ENCODE measurements around the gene FGFRL1.

DNA sequence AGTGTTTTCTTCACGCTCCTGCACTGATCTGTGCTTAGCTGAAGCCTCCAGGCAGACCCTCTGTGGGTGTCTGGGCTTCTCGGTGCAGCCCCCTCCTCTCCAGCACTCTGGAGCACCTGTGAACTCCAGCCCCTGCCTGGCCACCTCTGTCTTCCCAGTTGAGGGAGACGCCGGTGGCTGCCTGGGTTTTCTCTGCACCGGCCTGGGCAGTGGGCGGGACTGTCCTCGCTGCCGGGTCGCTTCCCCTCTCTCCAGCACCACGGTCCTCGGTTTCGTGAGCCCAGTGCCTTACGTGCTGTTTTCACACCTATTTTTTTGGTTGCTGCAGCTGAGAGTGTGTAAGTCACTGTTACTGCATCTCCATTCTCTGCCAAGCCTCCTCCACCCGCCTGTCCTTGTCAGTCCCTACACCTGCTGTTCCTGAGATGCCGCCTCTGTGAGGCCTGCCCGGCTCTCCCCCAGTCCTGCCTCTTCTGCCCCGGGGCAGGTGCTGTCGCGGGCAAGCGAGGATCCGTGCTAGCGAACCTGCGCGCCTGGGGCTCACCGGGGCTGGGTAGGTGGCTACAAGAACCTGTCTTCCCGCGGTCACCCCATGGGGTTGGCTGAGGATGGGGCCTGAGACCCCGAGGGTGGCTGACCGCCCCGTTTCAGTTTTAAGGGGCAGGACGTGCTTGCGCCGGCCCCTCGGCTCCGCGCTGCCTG lies 2.4 kb upstream of the FGFRL1 start:
- TF ChIP-seq, protein P1, sequence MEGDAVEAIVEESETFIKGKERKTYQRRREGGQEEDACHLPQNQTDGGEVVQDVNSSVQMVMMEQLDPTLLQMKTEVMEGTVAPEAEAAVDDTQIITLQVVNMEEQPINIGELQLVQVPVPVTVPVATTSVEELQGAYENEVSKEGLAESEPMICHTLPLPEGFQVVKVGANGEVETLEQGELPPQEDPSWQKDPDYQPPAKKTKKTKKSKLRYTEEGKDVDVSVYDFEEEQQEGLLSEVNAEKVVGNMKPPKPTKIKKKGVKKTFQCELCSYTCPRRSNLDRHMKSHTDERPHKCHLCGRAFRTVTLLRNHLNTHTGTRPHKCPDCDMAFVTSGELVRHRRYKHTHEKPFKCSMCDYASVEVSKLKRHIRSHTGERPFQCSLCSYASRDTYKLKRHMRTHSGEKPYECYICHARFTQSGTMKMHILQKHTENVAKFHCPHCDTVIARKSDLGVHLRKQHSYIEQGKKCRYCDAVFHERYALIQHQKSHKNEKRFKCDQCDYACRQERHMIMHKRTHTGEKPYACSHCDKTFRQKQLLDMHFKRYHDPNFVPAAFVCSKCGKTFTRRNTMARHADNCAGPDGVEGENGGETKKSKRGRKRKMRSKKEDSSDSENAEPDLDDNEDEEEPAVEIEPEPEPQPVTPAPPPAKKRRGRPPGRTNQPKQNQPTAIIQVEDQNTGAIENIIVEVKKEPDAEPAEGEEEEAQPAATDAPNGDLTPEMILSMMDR (IDR thresholded peaks at IDR 0.05; ENCODE audit: low read depth, low read length), result no peak
- no peak for TF ChIP-seq EZH2phosphoT487 (IDR thresholded peaks at IDR 0.05; ENCODE audit: low read depth)
